GM18907 (cell line): ENCODE data around the gene CAPN3.

Experiments
- ATAC-seq: cut with Tn5 transposase; IDR thresholded peaks from one replicate; pipeline ENCODE4 v1.9.1; 2021; ENCODE audit warnings: mild to moderate bottlenecking, moderate library complexity; ENCODE audit not compliant: unreplicated experiment

The CAPN3 gene

DNA sequence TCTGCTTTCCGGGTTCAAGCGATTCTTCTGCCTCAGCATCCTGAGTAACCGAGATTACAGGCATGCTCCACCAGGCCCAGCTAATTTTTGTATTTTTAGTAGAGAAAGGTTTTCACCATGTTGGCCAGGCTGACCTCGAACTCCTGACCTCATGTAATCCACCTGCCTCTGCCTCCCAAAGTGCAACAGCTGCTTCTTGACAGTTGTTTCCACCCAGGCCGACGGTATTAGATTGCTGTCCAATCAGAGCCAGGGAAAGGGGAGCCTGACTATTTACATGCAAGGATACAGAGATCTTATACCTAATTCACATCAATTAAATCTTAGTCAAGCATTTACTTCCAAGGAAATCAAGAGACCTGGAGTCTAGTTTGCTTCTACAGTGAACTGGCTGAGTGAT lies 4.0 kb upstream of the CAPN3 start:
- no peak for ATAC-seq

DNA sequence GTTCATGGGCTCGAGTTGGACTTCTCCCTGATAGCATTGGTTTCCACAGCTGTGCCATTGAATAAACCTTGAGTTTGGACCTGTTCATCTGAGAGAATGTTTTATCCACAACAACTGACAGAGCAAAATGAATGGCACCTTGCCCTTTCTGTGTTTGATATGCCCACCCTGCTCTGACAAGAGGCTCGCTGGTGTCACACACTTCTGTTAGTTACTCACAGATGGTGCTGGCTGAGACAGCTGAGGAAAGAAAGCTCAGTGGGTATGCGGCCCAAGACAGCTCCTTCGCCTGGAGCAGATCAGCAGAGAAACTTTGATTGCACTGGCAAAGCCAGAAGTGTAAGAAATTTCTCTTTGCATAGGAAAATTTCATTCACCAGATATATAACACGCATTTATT lies 2.5 kb upstream of the CAPN3 start:
- ATAC-seq, result no peak

DNA sequence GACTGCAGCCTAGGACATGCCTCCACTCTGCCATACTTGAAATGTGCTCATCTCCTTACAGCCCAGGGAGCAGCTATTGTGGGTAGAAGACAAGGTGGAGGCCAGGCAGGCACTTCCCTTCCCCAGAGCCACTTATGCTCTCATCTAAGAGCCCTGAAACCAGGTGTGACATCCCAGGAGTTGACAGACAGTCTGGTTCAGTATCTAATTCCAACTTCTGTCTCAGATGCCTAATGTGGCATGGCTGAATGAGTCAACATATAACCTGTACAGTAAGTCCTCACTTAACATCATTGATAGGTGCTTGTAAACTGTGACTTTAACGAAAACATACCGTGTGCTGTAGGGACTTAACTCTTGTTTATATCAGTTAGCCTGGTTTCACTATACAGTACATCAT lies 1.2 kb upstream of the CAPN3 start:
- ATAC-seq, result no peak

DNA sequence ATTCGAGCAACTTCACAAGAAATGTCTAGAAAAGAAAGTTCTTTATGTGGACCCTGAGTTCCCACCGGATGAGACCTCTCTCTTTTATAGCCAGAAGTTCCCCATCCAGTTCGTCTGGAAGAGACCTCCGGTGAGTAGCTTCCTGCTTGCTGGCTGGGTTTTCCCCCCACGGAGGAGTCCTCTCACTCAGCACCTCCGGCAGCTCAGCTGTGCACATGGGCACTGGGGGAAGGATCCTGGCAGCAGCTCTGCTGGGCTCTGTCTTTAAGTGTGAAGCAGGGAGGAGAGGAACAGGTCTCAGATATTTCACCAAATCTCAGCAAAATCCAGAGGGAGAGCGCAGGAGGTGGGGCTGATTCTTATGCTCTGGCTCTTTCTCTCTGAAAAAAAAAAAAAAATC lies 684 bp downstream of the CAPN3 start:
- ATAC-seq, result no peak

DNA sequence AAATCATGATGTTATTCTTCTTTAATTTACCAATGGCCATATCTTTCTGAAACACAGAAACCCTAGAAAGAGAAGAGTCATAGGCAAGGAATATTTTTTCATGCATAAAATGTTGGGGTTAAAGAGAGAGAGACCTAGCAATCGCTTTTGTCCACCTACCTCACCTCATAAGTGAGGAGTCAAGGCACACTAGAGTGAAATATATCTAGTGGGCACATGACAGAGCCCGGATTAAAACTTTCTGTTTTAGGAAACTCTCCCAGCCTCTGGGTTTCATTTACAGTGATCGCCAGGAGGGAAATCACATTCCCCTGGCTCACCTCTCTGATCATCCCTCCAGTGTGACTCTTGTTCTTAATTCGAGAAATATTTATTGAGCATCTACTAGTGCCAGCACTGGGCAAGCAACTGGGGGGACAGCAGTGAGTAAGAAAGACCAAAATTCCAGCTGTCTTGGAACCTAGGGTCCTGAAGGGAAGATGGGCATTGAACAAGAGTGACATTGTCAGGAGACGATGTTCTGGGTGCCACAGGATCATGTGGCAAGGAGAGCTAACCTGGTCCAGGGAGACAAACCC lies 1.3 kb downstream of the CAPN3 start:
- no peak for ATAC-seq

DNA sequence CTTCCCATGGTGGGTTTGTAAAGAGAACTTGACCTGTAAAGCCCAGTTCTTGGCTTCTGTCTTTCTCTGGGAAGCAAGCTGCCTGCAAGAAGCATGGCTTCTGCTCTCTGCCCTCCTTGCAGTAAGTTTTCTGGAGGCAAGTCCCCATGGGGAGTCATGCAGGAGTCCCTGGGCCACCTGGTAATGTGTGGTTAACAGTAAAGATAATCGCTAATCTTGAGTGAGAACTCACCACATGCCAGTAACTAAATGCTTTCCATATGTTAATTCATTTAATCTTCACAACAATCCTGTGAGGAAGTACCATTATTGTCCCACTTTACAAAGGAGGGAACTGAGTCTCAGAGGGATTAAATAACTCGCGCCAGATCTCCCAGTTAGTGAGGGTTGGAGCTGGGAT lies 4.2 kb downstream of the CAPN3 start:
- ATAC-seq, result no peak

DNA sequence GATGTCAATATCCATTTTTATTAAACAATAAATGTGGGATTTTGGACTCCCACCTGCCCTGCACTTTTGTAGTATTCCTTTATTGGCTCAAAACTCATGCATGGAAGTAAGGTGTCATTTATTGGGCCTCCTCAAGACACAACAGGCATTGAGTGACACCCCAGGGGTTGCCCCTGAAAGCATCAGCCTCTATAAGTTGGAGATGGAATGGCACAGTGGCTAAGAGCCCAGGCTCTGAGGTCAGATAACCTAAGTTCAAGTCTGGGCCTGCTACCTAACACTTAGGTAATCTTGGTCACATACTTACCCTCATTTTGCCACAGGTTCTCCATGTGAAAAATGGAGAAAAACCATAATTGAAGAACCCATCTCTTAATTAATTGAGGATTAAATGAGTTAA lies 4.6 kb downstream of the CAPN3 start:
- no peak for ATAC-seq

DNA sequence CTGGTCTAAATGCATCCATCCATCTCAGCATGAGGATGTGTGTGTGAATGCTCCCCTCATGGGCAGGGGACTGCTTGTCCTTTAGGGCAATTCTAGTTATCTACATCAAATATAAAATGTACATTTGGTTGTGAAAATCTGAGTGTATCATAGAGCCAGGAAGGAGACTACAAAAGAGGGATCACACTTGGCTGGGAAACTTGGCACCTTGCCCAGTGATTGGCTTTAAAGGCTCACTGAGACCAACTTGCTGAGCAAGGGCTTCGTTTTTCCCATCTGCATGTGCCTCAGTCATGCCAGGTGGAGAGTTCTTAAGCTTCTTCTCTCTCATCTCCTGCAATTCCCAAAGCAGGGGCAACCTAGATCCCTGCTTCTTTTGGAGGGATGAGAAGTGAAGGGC lies 5.2 kb downstream of the CAPN3 start:
- ATAC-seq, result no peak

DNA sequence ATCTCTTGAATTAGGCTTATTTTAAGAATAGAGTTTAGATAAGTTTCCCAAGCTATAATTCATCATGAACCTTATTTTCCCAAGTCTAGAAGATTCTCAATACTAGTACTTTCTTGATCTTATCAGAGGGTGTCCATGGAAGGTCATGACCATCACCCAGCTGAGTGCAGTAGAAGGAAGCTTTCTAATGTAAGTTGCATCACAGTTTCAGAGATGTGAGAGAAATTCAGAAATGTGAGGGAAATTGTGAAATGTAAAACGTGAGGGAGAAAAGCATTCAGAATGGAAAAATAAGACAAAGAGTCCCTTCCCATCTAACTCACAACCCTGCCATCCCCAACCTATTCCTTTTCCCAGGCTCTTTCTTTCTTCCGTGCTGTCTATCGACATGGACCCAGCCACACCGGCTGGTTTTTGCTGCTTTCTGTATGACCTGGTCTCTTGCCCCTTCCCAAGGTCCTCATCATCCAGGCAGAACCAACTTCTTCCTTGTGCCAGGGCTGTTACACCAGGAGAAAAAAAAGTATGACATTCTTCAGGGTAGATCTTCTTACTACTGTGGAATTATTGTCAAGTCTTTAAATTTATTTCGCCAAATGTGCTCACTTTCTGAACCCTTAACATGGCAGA lies 6.7 kb downstream of the CAPN3 start:
- no peak for ATAC-seq

DNA sequence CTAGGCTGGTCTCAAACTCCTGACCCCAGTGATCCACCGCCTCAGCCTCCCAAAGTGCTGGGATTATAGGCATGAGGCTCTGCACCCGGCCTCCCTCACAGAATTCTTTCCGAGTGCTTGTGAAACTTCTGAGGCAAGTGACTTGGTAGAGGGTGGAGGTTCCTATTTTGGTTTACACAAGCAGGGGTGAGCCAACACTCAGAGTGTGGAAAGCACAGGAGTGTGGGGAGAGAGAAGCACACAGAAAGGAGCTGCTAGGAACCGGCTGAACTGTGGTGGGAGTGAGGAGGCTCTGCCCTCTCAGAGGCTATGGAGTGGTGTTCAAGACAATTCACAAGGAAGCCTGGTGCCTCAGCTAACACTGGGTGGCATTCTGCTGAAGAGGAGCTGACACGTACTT lies 7.7 kb downstream of the CAPN3 start:
- ATAC-seq, result no peak

DNA sequence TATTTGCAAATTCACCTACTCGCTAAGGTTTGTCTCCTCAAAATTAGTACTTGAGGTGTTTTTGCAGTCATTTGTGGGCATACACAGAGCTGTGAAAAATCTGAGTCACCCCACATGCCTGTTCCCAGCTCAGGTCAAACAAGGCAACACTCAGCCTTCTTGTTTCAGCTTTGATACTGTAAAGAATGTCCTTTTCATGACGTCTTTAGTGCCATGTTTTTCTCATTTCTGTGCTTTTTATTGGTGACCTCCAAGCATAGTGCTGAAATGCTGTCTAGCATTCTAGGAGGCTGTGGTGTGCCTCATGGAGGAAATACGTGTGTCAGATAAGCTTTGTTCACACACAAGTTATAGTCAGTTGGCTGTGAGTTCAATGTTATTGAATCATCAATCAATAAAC lies 8.8 kb downstream of the CAPN3 start:
- no peak for ATAC-seq

DNA sequence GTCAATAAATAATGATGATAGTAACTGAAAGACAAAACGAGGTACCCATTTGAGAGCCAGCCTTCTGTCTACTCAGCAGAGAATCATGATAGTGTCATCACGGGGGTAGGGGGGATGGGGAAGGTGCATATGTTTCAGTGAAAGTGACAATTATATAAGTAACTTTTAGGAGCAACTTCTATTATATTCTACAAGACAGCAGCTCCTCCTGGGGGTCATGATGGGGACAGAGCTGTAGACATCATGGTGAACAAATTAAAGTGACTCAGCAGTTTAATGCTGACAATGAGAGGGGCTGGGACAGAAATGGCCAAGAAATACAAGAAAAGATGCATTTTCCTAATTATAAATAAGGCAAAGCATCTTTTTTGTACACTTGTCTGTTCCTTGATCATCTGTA lies 11.8 kb downstream of the CAPN3 start:
- no peak for ATAC-seq

DNA sequence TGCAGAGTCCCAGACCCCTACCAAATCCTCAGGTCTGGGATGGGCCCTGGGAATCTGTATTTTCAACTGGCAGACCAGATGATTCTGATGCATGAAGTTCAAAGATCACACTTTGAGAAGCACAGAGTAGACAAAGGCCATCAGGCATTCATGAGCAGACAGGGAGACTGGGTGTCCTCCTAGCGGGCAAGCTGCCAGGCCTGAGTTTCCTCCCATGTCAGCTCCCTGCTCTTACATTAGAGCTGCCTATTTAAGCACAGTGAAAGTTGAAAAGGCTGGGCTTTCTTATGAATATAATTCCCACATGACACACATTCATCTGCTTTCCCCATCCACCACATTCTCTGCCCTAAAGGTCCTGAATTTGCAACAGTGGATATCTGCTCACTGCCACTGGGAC lies 14.0 kb downstream of the CAPN3 start:
- no peak for ATAC-seq

DNA sequence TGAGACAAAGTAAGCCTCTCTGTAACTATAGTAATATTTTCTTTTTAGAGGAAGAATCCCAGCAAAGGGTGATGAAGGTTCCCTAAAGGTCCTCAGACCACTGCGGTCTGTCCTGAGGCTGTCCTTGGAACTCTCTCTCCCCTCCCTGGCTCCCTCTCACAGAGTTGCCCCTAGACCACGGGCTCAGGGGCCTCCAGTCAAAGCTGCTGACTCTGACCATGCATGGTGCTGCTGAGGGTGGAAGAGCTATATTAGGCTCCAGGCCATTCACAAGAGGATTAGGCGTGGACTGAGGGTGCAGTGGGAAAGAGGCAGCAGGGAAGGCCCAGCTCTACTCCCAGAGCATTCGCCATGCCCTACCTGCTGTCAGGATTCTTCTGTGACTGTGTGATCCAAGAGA lies 14.6 kb downstream of the CAPN3 start:
- ATAC-seq, result no peak

DNA sequence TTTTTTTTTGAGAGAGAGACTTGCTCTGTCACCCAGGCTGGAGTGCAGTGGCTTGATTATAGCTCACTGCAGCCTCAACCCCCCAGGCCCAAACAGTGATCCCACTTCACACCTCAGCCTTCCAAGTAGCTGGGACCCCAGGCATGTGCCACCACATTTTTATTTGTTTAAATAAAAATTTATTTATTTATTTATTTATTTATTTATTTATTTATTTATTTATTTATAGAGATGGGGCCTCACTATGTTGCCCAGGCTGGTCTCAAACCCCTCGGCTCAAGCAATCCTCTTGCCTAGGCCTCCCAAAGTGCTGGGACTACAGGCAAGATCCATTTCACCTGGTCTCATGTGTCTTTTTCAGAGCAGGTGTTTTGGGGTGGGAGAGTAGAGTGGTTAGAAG lies 15.5 kb downstream of the CAPN3 start:
- ATAC-seq, result no peak

DNA sequence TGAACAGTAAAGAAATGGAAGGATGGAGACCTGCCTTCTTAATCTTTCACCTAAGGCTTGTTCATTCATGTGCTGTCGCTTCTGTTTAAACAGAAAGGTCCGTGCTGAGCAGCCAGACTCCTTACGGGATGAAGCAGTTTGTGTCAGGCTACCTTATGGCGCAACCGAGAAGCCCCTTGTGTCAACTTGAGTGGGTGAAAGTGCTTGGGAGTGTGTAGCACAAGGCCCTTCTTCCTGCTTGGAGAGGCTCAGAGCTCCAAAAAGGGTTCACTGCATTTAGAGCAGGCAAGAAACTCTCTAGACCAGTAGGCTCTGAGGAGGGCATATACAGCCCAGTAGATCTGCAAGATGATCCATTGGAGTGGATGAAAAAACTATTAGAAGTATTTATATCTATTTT lies 16.0 kb downstream of the CAPN3 start:
- ATAC-seq, result no peak

DNA sequence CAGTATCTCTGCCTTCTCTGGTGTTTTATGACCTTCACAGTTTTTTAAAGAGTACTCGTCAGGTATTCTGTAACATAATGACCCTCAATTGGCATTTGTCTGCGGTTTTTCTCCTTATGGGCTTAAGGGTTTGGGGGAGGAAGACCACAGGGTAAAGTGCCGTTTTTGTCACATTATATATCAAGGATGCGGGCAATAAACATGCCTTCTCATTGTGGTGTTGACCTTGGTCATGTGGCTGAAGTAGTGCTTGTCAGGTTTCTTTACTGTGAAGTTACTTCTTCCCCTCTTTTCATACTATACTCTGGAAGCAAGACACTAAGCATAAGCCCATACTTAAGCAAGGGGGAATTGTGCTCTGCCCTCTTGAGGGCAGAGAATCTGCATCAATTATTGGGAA lies 16.6 kb downstream of the CAPN3 start:
- no peak for ATAC-seq

DNA sequence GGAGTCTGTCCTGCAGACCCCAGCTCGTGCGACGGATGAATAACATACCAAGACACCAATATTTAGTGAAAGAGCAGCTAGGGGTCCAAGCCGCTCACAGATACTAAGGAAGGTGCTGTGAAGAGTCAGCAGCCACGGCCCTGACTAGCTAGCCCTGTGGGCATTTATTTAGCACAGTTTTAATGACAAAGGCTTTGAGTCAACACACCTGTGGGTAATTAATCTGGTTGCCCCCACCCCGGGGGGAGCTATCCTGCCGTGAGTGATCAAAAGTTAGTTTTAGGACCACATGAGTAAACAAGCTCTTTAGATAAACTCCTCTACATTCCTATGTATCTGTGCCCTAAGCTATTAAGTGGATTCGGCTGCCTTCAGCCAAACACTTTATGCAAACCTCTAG lies 18.7 kb downstream of the CAPN3 start:
- ATAC-seq, result no peak

DNA sequence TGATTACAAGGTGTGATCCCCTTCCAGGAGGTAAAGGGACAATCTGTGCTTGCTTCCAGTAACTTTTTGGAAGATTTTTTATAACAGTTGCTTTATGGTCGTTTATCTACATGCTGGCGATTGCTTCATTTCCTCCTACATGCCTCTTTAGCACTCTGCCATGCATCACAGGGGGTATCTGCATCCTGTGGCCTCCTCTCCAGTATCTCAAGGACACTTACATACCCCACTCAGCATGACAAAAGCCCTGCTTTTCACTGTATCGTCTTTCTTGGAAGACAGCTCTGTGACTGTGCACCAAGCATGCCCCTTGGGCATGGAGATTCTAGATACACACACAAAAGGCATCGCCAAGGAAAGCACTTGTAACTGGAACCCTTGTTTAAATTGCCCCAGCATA lies 25.3 kb downstream of the CAPN3 start:
- no peak for ATAC-seq

DNA sequence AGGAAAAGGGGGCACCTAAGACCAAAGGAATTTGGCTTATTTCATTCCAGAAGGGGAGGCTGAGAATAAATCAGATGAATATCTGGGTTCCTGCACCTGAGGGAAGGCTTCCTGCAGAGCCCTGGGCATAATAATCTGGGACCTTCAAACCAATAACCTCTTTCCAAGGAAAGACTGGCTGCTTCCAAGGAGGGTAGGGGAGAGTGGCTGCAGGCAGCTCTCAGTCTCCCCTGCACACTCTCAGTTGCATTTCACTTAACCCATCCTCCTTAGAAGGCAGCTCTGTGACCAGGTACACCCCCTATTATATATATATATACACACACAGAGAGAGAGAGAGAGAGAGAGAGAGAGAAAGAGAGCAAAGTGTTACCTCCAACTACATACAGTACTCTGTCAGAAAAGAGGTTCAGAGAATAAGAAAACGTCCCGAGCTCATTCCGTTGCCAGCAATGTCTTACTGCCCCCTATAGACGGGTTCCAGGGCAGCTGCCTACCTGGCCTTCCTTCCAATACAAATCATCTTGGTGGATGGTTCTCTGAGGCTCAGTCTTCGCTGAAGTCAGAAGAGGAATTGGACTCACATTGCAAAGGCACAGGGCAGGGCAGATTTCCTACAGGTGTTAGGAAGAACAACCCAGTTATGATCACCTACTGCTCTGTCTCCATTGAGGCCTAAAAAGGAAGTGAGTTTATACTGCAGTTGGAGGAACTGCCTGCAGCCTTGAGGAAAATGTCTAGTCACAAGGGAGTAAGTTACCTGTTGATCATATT lies 26.1 kb downstream of the CAPN3 start:
- ATAC-seq, result no peak

DNA sequence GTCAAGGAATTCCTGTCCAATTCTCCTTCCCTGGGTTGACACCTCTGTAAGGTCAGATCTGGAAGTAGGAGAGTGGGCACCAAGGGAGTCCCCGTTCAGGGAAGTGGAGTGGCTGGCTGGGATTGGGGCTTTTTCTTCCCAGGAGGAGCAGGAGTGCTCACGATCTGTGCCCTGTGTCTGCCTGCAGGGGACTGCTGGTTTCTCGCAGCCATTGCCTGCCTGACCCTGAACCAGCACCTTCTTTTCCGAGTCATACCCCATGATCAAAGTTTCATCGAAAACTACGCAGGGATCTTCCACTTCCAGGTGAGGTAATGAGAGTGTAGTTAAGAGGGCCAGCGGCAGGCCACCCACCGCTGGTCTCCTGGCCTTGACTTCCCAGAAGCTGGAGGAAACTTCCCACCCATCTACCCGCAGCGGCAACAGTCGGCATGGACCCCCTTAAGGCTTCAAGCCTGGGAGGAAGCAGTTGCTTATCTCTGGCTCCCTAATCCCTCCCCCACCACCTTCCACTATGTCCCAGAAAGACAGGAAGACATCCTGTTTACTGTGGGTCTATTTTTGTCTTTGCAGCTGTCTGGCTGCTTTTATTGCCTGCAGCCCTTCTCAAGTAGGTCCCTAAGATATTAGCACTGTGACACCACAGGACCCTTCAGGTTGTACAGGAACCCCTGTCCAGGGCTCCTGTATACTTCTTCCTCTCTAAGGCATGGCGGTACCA lies 26.8 kb downstream of the CAPN3 start:
- ATAC-seq, result no peak

DNA sequence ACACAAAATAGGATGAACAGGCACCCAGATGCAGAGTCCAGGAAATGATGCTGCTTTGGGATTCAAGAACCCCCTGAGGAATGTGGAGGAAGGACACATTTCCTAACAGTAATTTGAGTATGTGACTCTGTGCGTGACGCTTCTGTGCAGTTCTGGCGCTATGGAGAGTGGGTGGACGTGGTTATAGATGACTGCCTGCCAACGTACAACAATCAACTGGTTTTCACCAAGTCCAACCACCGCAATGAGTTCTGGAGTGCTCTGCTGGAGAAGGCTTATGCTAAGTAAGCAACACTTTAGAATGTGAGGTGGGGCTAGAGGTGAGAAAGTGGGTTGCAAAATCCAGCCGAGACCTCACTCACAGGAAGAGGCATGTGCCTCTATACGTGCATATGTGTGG lies 28.3 kb downstream of the CAPN3 start:
- ATAC-seq, result no peak
